Activated CD8-positive, alpha-beta memory T cell treated with anti-CD3 and anti-CD28 coated beads for 1 hour (primary cell): Measurements from ENCODE around the gene ABLIM3.
"Not testable (repeated sequence)": the region's sequence is repeated elsewhere in the genome, so short reads cannot be mapped to it uniquely, and the experiment has no call there.

ENCODE experiments used
- DNase-seq, 2 donors: peaks; one replicate each; pipeline ENCODE4 v3.0.0-alpha.2; 2020; ENCODE audit warnings: low read depth in 1 of 2; ENCODE audit errors: extremely low read depth in 1 of 2

ABLIM3 gene

GRCh38 chr5:149251546-149251945 is 110.3 kb downstream of the ABLIM3 start:
- no peak for DNase-seq

DNA sequence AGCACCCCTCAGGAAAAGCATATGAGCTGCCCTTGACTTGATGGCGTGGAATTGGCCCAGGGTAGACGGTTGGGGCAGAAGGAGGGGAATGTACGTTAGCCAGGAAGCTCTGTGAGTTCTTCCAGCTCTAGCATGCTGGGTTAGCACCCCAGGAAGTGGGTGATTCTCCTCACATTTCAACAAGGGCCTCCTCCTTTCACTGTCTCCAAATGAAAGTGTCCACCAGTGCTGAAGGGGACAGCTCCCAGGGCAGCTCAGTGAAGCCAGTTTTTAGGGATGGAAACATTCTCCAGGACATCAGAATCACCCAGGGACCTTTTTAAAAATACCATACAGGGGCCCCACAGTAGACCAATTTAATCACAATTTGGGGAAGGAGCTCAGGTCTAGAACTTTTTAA is 113.2 kb downstream of the ABLIM3 start:
- DNase-seq, result no peak

GRCh38 chr5:149256451-149256850 is 115.2 kb downstream of the ABLIM3 start:
- no peak for DNase-seq

DNA sequence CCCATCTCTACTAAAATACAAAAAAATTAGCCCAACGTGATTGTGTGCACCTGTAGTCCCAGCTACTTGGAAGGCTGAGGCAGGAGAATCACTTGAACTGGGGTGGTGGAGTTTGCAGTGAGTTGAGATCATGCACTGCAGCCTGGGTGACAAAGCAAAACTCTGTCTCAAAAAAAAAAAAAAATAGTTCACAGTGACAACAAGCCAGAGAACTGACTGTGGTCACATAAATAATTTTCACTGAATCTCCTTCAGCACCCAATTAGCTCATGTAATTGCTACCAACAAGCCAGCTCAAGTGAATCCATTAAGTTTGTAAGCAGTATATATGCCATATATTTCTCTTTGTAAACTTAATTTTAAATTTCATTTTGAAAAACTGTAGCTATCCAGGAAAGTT is 115.8 kb downstream of the ABLIM3 start:
- DNase-seq, result no peak

DNA sequence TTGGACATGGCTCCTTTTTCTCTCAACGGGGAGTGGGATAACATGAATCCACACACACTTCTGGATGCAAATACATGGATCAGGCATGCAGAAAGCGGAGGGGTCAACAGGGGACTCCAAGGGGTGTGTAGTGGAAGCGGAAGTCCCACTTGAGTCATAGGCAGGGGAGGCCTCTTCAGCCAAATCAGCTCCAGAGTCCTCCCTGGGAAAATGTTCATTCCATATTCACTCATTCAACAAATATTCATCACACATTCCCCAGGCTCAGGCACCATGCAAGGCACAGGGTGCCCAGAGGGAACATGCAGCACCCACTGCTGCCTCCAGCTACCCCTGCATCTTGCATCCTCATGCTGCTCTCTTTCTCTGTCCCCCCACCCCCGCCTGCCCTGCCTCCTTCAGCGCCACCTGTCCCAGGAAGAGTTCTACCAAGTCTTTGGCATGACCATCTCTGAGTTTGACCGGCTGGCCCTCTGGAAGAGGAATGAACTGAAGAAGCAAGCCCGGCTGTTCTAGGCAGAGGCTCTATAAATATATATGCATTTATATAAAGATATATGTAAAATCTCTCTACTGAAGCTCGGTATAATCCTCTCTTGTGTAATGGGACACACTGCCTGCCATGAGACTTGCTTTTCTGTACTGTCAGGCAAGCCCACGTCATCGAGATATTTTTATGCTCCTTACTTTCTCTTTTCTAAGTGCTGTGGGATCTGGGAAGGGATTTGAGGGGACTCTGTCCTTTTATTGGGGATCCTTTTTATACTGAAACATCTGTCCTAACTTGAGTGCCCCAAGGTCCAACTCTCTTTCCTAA is 116.8 kb downstream of the ABLIM3 start:
- DNase-seq, result no peak

GRCh38 chr5:149260761-149261160 is 119.5 kb downstream of the ABLIM3 start:
- DNase-seq, result no peak

DNA sequence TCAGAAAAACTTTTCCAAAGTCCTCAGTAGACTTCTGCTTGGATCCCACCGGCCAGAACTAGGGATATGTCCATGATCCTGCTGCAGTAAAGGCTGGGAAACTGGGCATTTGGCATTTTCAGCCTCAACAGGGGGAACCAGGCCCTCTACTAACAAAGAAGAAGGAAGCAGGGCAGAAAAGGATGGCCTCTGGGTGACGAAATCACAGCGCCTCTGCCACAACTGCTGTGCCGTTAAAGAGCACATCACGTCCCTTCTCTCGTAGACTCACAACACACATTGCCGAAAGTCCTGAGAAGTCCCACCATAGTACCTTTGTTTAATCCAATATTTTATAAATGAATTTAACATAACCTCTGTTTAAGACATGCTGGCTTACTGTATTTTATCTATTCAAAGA is 120.0 kb downstream of the ABLIM3 start:
- no peak for DNase-seq

DNA sequence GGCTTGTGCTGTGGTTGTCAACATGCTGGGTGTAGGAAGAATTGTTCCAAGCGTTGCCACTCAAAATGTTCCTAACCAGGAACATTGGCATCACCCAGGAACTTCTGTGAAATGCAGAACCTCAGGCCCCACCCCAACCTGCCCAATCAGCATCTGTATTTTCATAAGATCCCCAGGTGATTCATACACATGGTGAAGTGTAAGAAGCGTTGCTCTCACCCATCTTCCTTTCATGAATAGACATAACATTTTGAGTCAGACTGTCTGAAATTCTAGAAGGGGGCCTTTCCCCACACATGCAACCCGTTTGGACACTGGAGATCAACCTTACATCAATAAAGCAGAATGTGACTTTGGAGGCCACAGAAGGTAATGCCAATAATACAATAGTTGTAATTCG is 121.0 kb downstream of the ABLIM3 start:
- no peak for DNase-seq

DNA sequence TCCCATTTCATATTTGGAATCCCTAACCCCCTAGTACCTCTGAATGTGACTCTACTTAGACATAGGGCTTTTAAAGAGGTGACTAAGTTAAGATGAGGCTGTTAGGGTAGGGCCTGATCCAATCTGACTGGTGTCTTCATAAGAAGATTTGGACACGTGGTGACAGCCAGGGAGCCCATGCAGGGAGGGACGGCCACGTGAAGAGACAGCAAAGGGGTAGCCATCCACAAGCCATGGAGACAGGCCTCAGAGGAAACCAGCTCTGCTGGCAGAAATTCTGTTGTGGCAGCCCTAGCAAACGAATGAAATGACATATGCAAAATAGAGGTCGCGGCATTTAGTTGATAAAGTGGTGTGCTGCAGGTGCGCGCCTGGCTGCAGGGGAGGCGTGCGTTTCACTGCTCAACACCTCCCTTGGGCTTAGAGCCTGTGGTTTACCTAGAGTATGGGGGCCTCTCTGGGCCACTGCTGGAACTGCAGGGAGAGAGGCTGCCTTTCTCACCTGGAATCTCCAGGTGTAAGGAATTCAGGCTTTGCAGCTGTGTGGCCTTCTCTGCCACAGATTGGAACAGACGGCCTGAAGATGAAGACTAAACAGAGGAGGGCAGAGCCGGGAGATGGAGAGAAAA is 123.3 kb downstream of the ABLIM3 start:
- peak; percentile 21 to 30 for DNase-seq

DNA sequence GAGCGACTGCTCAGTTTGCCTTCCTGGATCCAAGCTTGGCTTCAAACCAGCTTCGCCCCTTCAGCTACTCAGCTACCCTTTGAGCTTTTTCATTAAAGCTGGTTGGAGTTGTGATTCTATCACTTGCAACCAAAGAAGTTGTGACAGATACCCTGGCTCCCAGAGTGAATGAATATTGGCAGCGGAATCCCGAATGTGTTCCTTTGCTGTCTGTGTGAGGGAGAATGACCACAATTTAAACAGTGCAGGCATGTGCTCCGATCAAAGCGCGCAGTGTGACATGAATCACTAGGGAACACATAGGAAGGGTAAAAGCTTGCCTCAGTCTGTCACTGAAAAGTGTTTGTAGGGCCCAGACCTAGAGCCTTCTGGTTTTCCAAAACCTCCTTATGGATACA is 123.8 kb downstream of the ABLIM3 start:
- DNase-seq, result no peak

DNA sequence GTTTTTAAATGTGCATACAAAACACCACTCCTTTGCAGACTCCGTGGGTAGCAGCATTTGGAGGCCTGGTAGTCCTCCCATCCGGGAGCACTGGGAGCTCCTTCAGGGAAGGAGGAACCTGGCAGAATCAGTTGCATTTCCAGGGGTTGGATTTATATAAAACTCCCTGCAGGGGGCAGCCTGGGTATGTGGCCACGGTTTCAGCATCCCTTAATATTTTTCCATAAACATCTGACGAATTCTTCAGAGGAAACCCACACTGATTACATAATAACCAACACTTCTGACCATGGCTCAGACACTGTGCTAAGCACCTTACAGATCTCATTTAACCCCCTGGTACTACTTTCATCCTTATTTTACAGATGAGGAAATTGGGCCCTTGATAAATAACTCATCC is 124.3 kb downstream of the ABLIM3 start:
- no peak for DNase-seq

DNA sequence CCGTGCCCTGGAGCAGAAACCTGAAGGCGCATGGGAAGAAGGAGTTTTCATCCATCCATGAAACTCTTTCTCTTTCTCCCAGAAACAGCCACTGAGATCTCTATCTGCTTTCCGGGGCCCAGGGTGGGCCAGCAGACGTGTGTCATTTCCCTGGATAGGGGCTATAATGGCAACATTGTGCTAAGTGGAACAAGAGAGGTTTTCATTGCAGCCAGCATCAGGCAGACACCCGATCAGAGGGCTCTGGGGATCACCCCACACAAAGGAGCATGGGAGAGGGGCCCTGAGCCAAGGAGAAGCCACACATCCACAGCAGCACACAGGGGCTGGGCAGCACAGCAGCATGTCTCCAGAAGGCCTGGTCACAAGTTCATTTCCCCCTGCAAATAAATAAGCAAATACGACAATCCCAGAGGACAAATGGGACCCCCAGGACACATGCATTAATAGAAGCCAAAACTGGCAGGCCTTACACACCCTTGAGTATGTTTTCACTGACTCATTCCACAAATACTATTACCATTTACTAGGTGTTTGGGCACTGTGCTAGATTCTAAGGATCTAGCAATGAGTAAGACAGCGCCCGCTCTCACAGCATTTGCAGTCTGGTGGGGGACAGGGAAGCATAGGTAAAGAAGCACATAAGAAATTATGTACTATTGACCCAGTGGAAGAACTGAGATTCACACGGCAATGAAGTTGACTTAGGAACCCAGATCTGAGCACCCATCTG is 126.1 kb downstream of the ABLIM3 start:
- no peak for DNase-seq

DNA sequence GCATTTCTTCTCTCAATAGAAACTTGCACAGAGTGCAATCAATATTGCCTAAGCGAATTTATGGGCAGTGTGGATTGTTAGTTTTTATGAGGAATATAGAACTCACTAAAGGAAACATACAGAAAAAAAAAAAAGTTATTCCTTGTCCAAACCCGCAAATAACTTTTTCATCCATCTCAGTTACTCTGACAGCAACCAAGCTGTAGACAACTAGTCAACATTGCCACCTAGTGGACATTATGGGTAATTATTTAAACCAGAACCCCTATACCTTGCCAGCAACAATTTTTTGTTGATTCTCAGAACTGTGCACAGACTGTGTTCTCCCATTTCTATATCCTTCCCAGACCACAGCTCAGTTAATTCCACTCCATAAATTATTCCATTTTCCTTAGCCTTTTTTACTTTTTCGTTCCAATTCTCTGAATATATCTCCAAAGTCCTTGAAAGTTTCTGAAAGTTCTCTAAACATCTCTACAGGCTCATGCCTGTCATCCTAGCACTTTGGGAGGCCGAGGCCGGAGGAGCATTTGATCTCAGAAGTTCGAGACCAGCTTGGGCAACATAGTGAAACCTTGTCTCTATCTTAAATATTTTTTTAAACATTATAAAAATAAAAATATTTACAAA is 127.8 kb downstream of the ABLIM3 start:
- DNase-seq, result no peak

GRCh38 chr5:149271195-149271715 is 130.0 kb downstream of the ABLIM3 start:
- no peak for DNase-seq

GRCh38 chr5:149271716-149272563 is 130.6 kb downstream of the ABLIM3 start, which contains the start of gene AFAP1L1:
Gene AFAP1L1 (plus strand): TSS chr5:149271859. CDS start chr5:149271969, 110 bp downstream.
- no peak for DNase-seq

DNA sequence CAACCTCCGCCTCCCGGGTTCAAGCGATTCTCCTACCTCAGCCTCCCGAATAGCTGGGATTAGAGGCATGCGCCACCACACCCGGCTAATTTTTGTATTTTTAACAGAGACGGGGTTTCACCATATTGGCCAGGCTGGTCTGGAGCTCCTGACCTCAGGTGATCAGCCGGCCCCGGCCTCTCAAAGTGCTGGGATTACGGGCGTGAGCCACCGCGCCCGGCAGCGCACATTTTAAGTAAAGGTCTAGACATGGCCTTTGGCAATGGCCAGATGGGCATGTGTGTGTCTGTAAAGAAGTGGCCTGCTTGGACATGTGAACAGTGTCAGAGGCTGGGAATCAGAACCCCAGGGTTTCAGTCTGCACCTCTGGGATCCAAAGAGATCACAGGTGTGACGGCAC is 131.5 kb downstream of the ABLIM3 start:
- not testable (repeated sequence) for DNase-seq

GRCh38 chr5:149273237-149273636 is 131.9 kb downstream of the ABLIM3 start:
- no peak for DNase-seq

GRCh38 chr5:149273950-149274349 is 132.7 kb downstream of the ABLIM3 start:
- DNase-seq, result no peak

GRCh38 chr5:149274939-149275338 is 133.6 kb downstream of the ABLIM3 start:
- no peak for DNase-seq

GRCh38 chr5:149277801-149278200 is 136.5 kb downstream of the ABLIM3 start:
- DNase-seq, result no peak
